ENCODE data around the gene HPSE2. TPM values are rescaled to one million over a fixed set of nuclear protein-coding genes. Genes with fewer than 3 reads are reported as not detected.

HPSE2 gene
- total RNA-seq, 2 donors from 2014 or later: 1.0 to 1.8 TPM

DNA sequence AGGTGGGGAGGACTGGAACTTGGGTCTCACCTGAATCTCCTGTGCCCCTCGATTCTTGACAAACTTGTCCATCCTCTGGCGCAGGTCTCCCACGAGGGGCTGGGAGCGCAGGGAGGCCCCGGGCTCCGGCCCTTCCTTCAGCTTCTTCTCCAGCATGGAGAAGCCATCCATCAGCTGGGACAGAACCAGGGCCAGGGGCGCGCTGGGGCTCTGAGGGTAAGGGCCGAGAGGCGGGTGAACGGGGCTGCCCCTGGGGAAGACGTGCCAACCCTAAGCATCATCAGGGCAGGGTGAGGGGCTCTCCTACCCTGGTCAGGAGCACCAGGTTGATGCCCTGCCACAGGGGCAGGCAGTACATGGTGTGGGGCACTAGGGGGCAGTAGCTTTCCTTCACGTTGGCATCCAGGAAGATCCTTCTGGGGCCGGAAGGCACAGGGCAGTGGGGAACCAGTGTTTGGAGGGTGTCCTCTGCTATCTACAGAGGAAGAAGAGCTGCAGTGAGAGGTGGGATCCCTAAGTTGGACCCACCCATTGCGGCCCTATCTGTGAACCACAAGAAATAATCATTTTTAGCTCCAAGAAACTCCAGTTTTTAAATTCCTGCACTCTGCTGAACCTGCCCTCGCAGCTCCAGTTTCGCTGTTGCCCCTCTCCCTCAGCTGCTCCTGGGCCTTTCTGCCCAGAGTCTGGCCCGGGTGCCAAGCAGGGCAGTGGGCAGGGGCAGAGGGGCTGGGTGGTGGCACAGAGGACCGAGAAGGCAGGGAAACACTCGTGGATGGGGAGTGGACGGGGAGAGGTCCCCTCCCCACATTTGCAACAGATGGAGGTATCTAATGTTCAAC is 809.9 kb downstream of the HPSE2 start:
- intact Hi-C loops (cut with DNase I): no loop called here
- Histone ChIP-seq H3K4me1 (no peaks in the 10 kb centered on the region), H3K9me3 (no peaks in the 10 kb centered on the region), H3K27ac (no peak overlapping the region), H3K9ac (ENCODE audit: low read depth in 2 of 2, low read length in 2 of 2) (no peak overlapping the region), H3K36me3 (peaks cover 6% of the 10 kb centered on the region), H3K4me3 (no peak overlapping the region), H3K27me3 (no peaks in the 10 kb centered on the region)
- peak; percentile 53 for DNase-seq
- TF ChIP-seq, protein P1, sequence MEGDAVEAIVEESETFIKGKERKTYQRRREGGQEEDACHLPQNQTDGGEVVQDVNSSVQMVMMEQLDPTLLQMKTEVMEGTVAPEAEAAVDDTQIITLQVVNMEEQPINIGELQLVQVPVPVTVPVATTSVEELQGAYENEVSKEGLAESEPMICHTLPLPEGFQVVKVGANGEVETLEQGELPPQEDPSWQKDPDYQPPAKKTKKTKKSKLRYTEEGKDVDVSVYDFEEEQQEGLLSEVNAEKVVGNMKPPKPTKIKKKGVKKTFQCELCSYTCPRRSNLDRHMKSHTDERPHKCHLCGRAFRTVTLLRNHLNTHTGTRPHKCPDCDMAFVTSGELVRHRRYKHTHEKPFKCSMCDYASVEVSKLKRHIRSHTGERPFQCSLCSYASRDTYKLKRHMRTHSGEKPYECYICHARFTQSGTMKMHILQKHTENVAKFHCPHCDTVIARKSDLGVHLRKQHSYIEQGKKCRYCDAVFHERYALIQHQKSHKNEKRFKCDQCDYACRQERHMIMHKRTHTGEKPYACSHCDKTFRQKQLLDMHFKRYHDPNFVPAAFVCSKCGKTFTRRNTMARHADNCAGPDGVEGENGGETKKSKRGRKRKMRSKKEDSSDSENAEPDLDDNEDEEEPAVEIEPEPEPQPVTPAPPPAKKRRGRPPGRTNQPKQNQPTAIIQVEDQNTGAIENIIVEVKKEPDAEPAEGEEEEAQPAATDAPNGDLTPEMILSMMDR (IDR thresholded peaks at IDR 0.05): peak; percentile 77

DNA sequence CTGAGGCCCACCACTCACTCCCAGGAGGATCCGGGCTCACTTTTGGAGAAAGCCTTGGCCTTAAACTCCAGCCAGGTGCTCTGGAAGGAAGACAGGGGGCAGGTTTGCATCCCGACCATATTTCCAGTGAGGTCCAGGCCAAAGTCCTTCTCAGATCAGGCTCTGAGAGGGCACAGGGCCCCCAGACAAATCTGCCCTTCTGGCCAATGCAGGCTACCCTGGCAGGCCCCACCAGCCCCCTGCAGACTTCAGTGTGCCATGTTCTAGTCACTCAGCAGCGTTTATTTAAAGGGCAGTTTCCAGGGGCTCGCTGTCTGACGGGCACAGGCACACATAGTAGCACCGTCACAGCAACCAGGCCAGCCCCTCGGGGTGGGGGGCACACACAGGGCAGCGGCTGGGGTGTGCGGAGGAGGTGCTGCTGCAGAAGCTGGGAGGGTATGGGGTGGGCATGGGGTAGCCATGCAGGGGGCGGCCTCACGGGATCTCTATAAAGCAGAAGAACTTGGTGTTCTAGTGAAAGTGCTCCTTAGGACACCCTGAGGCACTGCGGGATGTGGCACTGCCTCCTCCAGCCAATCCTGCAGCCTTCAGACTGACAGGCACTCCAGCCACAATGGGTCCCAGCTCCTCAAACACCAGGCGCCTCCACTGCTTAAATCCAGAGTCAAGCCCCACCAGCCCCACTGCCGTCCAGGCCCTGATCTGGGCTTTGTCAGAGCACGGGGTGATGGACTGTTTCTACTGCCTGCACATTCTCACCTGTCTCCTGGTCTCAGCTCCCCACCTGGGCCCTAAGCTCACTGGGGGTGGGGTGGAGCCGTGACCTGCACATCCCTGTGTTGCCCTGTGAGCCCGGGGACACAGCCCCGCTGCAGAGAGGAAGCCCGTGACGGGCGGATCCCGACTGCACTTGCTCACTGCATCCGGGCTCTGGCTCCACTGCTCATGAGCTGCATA is 811.1 kb downstream of the HPSE2 start:
- Histone ChIP-seq H3K4me1 (no peaks in the 10 kb centered on the region), H3K9me3 (no peaks in the 10 kb centered on the region), H3K27me3 (no peaks in the 10 kb centered on the region), H3K27ac (no peak overlapping the region), H3K4me3 (no peak overlapping the region), H3K9ac (ENCODE audit: low read depth in 2 of 2, low read length in 2 of 2) (no peak overlapping the region), H3K36me3 (peaks cover 10% of the 10 kb centered on the region)
- TF ChIP-seq, protein P1 (IDR thresholded peaks at IDR 0.05): no peak
- no peak for DNase-seq
- intact Hi-C loops (cut with DNase I): no loop called here

DNA sequence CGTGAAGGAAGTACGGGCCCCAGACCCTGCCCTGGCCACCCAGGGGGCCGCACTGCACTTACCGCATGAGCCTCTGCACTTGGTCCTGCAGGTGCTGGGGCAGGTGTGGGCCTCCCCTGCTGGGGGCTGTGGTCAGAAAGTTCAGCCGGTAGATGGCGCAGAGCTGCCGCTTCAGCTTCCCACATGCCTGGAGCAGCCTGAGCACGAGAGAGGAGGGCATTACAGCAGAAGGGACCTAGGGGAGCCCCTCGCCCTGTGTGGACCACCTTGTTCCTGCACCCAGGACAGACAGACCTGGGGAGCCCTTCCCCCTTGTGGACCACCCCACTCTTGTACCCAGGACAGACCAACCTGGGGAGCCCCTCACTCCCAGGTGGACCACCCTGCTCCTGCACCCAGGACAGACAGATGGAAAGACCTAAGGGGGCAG is 811.9 kb downstream of the HPSE2 start:
- Histone ChIP-seq H3K27me3 (no peaks in the 10 kb centered on the region), H3K9ac (ENCODE audit: low read depth in 2 of 2, low read length in 2 of 2) (no peak overlapping the region), H3K36me3 (peaks cover 10% of the 10 kb centered on the region), H3K4me3 (no peak overlapping the region), H3K4me1 (no peaks in the 10 kb centered on the region), H3K9me3 (no peaks in the 10 kb centered on the region), H3K27ac (no peak overlapping the region)
- no peak for DNase-seq
- intact Hi-C loops (cut with DNase I): no loop called here
- TF ChIP-seq, protein P1 (IDR thresholded peaks at IDR 0.05): no peak

DNA sequence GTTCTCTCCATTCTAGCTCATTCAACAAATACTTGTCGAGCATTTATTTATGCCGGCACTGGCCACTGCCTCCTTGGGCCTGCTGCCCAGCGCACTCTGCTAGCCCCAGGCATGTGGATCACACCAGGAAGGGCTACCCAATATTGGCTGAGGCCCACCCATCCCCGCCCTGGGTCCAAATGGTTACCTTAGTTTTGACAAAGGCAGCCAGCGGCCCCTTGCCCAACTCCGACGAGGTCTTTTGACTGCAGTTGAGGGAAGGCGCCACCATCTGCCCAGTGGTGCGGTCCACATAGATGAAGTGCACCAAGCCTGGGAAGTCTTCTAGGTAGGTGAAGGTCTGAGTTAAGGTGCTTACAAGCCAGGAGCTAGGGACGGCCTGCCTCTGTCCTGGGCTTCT is 813.5 kb downstream of the HPSE2 start:
- no peak for DNase-seq
- Histone ChIP-seq H3K36me3 (peaks cover 16% of the 10 kb centered on the region), H3K9me3 (no peaks in the 10 kb centered on the region), H3K4me1 (no peaks in the 10 kb centered on the region), H3K4me3 (no peak overlapping the region), H3K27ac (no peak overlapping the region), H3K9ac (ENCODE audit: low read depth in 2 of 2, low read length in 2 of 2) (no peak overlapping the region), H3K27me3 (no peaks in the 10 kb centered on the region)
- TF ChIP-seq, protein P1 (IDR thresholded peaks at IDR 0.05): no peak
- intact Hi-C loops (cut with DNase I): no loop called here

DNA sequence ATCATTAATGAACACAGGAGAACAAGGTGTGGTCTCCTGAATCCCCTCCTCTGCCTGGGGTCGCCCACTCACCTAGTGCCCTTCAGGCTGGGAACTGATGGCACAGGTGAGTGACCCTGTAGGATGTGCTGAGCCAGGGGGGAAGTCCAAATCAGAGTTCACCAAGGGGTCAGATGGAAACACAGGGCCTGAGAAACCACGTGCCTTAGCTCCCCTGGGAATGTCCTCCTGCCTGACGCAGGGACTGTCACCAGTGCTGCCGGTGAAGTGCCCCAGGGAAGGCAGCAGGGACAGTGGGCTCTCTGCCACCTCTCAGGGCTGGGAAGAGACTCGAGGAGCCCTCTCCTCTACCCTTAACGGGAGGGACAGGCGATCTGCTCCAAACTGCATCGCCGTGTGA is 814.9 kb downstream of the HPSE2 start:
- no peak overlapping the region for H3K9ac ChIP-seq (ENCODE audit: low read depth in 2 of 2, low read length in 2 of 2)

More for the DNA sequence above, 814.9 kb downstream of the HPSE2 start:
- Histone ChIP-seq H3K4me3 (no peak overlapping the region), H3K4me1 (no peaks in the 10 kb centered on the region), H3K9me3 (no peaks in the 10 kb centered on the region), H3K27ac (no peak overlapping the region), H3K36me3 (peaks cover 13% of the 10 kb centered on the region), H3K27me3 (no peaks in the 10 kb centered on the region)
- no peak for DNase-seq
- TF ChIP-seq, protein P1 (IDR thresholded peaks at IDR 0.05): no peak
- intact Hi-C loops (cut with DNase I): no loop called here

All from colonic mucosa (tissue), 4 donors.